ENCODE measurements around the gene RRP1.

Gene RRP1

GRCh38 chr21:43846430-43846829, 57.1 kb downstream of the RRP1 start:
- DNase-seq = no peak

DNA sequence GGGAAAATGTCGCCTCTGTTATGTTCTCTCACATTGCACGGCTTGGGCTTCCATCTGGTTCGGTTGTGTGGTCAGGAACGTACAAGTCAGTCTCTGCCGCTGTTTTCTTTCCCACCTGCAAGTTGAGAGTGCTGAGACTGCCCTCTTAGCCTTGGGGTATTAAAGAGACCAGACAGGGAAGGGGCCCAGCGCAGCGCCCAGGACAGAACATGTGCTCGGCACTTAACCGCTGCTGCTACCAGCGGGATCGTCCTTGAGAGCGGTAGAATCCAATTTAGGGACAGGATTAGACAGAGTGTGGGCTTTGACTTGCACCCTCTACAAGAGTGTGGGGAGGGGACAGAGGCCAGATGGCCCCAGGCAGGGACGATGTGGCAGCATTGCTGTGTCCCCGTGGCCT, 57.9 kb downstream of the RRP1 start:
- no peak for DNase-seq

DNA sequence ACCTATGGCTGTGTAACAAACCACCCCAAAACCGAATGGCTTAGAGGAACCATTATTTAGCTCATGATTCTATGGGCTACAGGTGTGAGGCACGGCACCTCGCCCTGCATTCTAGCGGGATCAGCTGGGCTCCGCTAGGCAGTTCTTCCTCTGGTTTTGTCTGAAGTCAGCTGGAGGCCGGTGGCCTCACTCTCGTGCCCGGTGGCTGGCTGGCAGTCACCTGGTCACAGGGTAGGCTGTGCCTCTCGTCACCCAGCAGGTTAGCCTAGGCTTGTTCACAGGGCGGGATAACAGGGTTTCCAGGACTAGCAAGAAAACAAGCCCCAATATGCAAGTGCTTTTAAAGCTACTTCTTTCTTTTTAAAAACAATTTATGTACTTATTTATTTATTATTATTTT, 59.4 kb downstream of the RRP1 start:
- no peak for DNase-seq

GRCh38 chr21:43849532-43850299, 60.3 kb downstream of the RRP1 start:
- DNase-seq = no peak

- DNase-seq = no peak
Observed at GRCh38 chr21:43850728-43851295, 61.4 kb downstream of the RRP1 start.

- no peak for DNase-seq
Observed at GRCh38 chr21:43851593-43851992, 62.2 kb downstream of the RRP1 start.

- no peak for DNase-seq
Observed at GRCh38 chr21:43853851-43854772, 64.7 kb downstream of the RRP1 start.
